Hepatocyte (in vitro differentiated cells): Measurements from ENCODE around the gene SPSB1.

Experiments used
- CTCF ChIP-seq: fragments of 200-600 bp; sonication (generic); IDR thresholded peaks from 2 replicates; pipeline ENCODE4 v1.5.1; 2016; ENCODE audit warnings: antibody characterized with exemption, mild to moderate bottlenecking; ENCODE audit not compliant: poor library complexity
- EZH2 ChIP-seq: fragments of 200-600 bp; sonication (generic); IDR thresholded peaks from 2 replicates; pipeline ENCODE4 v1.6.1; 2016; ENCODE audit warnings: antibody characterized with exemption, mild to moderate bottlenecking, borderline replicate concordance
- EZH2phosphoT487 ChIP-seq: fragments of 200-600 bp; sonication (generic); IDR thresholded peaks from one replicate; pipeline ENCODE4 v1.6.1; 2018; ENCODE audit warnings: antibody characterized with exemption, mild to moderate bottlenecking, low read depth, moderate library complexity; ENCODE audit not compliant: unreplicated experiment, severe bottlenecking

- TF ChIP-seq CTCF = no peak
- no peak for TF ChIP-seq EZH2phosphoT487
- TF ChIP-seq EZH2 = no peak
Observed at GRCh38 chr1:9416918-9417500, 124.3 kb downstream of the SPSB1 start.
